DOHH2 (cell line): ENCODE data around the gene SMARCD2.
"Not testable (repeated sequence)": the region's sequence is repeated elsewhere in the genome, so short reads cannot be mapped to it uniquely, and the experiment has no call there.

Source experiments
- EZH2phosphoT487 ChIP-seq: fragments of 200-600 bp; sonication (generic); IDR thresholded peaks from 2 replicates; pipeline ENCODE4 v1.6.1; 2017; ENCODE audit warnings: borderline replicate concordance, mild to moderate bottlenecking, antibody characterized with exemption, low read length, moderate library complexity, mixed read lengths
- TF ChIP-seq, protein P1 (sequence below): fragments of 200-600 bp; sonication (generic); IDR thresholded peaks from one replicate; pipeline ENCODE4 v1.5.1; 2014; ENCODE audit warnings: antibody characterized with exemption, mild to moderate bottlenecking, low read depth, low read length; ENCODE audit not compliant: poor library complexity, severe bottlenecking

DNA sequence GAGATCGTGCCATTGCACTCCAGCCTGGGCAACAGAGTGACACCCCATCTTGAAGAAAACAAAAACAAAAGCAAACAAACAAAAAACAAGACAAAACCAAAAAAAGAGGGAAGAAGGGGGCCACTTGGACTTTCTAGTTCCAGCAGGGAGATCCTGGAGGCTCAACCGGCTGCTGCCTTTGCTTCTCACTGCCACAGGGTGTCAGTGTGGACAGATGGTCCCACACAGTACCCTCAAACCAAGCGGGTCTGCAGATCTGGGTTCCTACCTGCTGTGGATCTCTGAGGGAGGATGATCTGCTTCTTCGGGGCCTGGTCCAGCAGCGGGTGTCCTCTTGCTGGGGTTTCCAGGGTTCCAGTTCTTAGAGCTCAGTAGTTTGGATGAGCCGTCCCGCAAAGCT is 24.1 kb upstream of the SMARCD2 start:
- TF ChIP-seq, protein P1, sequence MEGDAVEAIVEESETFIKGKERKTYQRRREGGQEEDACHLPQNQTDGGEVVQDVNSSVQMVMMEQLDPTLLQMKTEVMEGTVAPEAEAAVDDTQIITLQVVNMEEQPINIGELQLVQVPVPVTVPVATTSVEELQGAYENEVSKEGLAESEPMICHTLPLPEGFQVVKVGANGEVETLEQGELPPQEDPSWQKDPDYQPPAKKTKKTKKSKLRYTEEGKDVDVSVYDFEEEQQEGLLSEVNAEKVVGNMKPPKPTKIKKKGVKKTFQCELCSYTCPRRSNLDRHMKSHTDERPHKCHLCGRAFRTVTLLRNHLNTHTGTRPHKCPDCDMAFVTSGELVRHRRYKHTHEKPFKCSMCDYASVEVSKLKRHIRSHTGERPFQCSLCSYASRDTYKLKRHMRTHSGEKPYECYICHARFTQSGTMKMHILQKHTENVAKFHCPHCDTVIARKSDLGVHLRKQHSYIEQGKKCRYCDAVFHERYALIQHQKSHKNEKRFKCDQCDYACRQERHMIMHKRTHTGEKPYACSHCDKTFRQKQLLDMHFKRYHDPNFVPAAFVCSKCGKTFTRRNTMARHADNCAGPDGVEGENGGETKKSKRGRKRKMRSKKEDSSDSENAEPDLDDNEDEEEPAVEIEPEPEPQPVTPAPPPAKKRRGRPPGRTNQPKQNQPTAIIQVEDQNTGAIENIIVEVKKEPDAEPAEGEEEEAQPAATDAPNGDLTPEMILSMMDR, result not testable (repeated sequence)
- not testable (repeated sequence) for TF ChIP-seq EZH2phosphoT487
